GM12892 (cell line): Measurements from ENCODE around the gene ADRA2C.

Source experiments
- POLR2A ChIP-seq: IDR thresholded peaks from 2 replicates; pipeline ENCODE4 v1.6.1; 2011; ENCODE audit warnings: low read depth, low read length, control low read depth
- POLR2AphosphoS5 ChIP-seq: IDR thresholded peaks from 2 replicates; pipeline ENCODE4 v1.6.1; 2011; ENCODE audit warnings: low read depth, low read length, control low read depth

DNA sequence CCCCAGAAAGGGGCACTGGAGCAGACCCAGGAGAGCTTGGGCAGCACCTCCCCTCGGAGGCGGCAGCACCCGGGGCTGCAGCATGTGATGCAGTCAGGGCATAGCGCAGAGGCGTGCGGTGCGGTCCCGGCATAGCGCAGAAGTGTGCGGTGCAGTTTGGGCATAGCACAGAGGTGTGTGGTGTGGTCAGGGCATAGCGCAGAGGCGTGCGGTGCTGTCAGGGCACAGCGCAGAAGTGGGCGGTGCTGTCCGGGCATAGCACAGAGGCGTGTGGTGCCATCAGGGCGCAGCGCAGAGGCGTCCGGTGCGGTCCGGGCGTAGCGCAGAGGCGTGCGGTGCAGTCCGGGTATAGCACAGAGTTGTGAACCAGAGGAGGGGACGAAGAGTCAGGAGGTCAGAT lies 42.8 kb downstream of the ADRA2C start:
- TF ChIP-seq POLR2AphosphoS5 (no peak), POLR2A (no peak)
